Mammary epithelial cell (primary cell): Measurements from ENCODE around the gene TAAR9.

Experiments used
- CTCF ChIP-seq, 2 donors: IDR thresholded peaks in 1 of 2; conservative IDR thresholded peaks in 1 of 2; 2 replicates each; pipeline ENCODE4 v1.5.1; 2011 to 2012; ENCODE audit warnings: inconsistent platforms in 2 of 2, low read length in 2 of 2, mild to moderate bottlenecking in 2 of 2, control low read depth in 1 of 2, low read depth in 1 of 2; ENCODE audit not compliant: insufficient read depth in 1 of 2; ENCODE audit errors: extremely low read depth in 1 of 2
- EZH2 ChIP-seq: IDR thresholded peaks from 2 replicates; pipeline ENCODE4 v1.6.1; 2012; ENCODE audit warnings: low read length, inconsistent platforms, borderline replicate concordance

GRCh38 chr6:132512342-132512637 is 25.8 kb upstream of the TAAR9 start:
- TF ChIP-seq CTCF (conservative IDR thresholded peaks at IDR 0.05 in 1 of 2, IDR thresholded peaks at IDR 0.05 in 1 of 2; ENCODE audit: extremely low read depth in 1 of 2, insufficient read depth in 1 of 2, low read depth in 1 of 2, low read length in 2 of 2), result no peak
- TF ChIP-seq EZH2, result no peak
